Heart left ventricle (tissue), 13 donors: ENCODE data around the gene PLEKHM3.

Source experiments
- POLR2A ChIP-seq, 2 donors: fragments of 450-650 bp; IDR thresholded peaks; one replicate each; pipeline ENCODE4 v1.6.1; 2017; ENCODE audit warnings: antibody characterized with exemption in 2 of 2, mild to moderate bottlenecking in 2 of 2, moderate library complexity in 2 of 2
- TF ChIP-seq, protein P1 (sequence below), 12 donors: fragments of 200-600 bp; sonication (generic) in 4 of 12; IDR thresholded peaks; one replicate each; pipeline versions ENCODE4 v1.5.0 to v1.8.0; 2018 to 2022; ENCODE audit warnings: antibody characterized with exemption in 12 of 12, mild to moderate bottlenecking in 5 of 12
- donor health status: ischemic (EF 13 %, LVEDD 7.1; RV severe dilation, severe dysfunction).
- donor health status: DM: no; HTN: yes; CAD: no.
- donor health status: DM: no; HTN: no; CAD: no.
- donor health status: ischemic (EF 25% LVEDD 6.9; RV normal size, moderate dysfunction).
- donor health status: ischemic (EF 25% LVEDD 5.7; RV mildly dilated, moderate dysfunction).
- donor health status: ischemic (EF 35%, LVEDD 5.7; RV mildly dilated, moderate dysfunction).
- donor health status: nonischemic (EF 11% LVEDD 7.7; RV severe dilation, severe dysfunction).
- donor health status: DM: yes; HTN: yes; CAD: no.
- donor health status: PGD.
- donor health status: ischemic (EF 29% LVEDD 5.4; RV normal size, mild dysfunction).
- donor health status: nonischemic (EF 23%, LVEDD 6.1; RV moderate dilation, normal function).

DNA sequence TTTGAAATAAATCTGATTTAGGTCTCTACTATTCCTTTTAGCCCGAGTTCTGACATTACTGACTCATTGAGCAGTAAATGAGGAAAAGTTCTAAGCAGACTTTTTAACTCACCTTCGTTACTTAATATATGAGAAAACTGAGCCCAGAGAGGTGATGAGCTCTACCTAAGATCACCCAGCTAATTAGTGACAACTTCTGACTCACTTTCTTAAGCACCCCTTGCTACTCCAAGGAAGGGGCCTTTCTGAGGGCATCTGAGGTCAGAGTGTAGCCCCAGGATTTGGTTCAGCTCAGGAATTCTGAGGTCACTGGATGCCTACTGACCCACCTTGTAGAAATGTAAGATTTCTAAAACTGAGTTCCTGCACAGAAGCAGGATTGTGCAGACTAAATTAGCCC lies 153.4 kb downstream of the PLEKHM3 start:
- TF ChIP-seq, protein P1, sequence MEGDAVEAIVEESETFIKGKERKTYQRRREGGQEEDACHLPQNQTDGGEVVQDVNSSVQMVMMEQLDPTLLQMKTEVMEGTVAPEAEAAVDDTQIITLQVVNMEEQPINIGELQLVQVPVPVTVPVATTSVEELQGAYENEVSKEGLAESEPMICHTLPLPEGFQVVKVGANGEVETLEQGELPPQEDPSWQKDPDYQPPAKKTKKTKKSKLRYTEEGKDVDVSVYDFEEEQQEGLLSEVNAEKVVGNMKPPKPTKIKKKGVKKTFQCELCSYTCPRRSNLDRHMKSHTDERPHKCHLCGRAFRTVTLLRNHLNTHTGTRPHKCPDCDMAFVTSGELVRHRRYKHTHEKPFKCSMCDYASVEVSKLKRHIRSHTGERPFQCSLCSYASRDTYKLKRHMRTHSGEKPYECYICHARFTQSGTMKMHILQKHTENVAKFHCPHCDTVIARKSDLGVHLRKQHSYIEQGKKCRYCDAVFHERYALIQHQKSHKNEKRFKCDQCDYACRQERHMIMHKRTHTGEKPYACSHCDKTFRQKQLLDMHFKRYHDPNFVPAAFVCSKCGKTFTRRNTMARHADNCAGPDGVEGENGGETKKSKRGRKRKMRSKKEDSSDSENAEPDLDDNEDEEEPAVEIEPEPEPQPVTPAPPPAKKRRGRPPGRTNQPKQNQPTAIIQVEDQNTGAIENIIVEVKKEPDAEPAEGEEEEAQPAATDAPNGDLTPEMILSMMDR (IDR thresholded peaks at IDR 0.05), result no peak
- TF ChIP-seq POLR2A (IDR thresholded peaks at IDR 0.05), result no peak
